ENCODE results near the gene GEMIN5.

Gene GEMIN5

DNA sequence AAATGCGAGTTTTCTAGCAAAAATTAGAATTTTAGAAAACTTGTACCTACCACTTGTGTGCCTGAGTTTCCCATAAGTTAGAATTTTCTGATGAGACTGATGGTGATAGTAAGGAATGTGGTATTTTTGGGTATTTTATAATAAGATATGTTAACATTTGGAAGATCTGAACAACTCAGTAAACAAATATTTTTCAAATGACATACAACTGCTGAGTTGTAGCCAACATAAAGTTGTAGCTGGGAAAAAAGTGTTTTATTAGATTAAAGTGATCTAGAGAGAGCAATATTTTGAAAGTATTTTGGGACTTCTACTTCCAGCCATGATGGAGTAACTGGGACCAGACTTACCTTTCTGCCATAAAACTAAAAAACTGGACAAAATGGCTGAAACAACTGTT lies 37.9 kb downstream of the GEMIN5 start:
- ChIA-PET POLR2A (no interaction called here), CTCF (interaction anchor here (1.2 kb wide), 1 partner anchor 9 kb away, joined by 3 read pairs; no protein-coding TSS in a partner anchor)
- TF ChIP-seq, protein P1, sequence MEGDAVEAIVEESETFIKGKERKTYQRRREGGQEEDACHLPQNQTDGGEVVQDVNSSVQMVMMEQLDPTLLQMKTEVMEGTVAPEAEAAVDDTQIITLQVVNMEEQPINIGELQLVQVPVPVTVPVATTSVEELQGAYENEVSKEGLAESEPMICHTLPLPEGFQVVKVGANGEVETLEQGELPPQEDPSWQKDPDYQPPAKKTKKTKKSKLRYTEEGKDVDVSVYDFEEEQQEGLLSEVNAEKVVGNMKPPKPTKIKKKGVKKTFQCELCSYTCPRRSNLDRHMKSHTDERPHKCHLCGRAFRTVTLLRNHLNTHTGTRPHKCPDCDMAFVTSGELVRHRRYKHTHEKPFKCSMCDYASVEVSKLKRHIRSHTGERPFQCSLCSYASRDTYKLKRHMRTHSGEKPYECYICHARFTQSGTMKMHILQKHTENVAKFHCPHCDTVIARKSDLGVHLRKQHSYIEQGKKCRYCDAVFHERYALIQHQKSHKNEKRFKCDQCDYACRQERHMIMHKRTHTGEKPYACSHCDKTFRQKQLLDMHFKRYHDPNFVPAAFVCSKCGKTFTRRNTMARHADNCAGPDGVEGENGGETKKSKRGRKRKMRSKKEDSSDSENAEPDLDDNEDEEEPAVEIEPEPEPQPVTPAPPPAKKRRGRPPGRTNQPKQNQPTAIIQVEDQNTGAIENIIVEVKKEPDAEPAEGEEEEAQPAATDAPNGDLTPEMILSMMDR (IDR thresholded peaks at IDR 0.05; ENCODE audit: control extremely low read depth, extremely low read depth, low read depth, missing control alignments): no peak
- DNase-seq (ENCODE audit: extremely low spot score): no peak

GRCh38 chr5:154899151-154899816 lies 38.7 kb downstream of the GEMIN5 start:
- CTCF ChIA-PET: interaction anchor here (1.2 kb wide), 1 partner anchor 9 kb away, joined by 3 read pairs; no protein-coding TSS in a partner anchor

GRCh38 chr5:154898210-154898609 lies 39.8 kb downstream of the GEMIN5 start:
- DNase-seq (ENCODE audit: extremely low spot score): no peak
- TF ChIP-seq, protein P1 (IDR thresholded peaks at IDR 0.05; ENCODE audit: control extremely low read depth, extremely low read depth, low read depth, missing control alignments): no peak
- ChIA-PET POLR2A (no interaction called here), CTCF (no interaction called here)

More at GRCh38 chr5:154899151-154899816, 38.7 kb downstream of the GEMIN5 start:
- TF ChIP-seq, protein P1 (IDR thresholded peaks at IDR 0.05; ENCODE audit: control extremely low read depth, extremely low read depth, low read depth, missing control alignments): no peak
- DNase-seq (ENCODE audit: extremely low spot score): no peak
- POLR2A ChIA-PET: no interaction called here

- TF ChIP-seq, protein P1 (IDR thresholded peaks at IDR 0.05; ENCODE audit: control extremely low read depth, extremely low read depth, low read depth, missing control alignments): no peak
- CTCF ChIA-PET: interaction anchor here (0.8 to 1.6 kb wide), 5 partner anchors 9 to 54 kb away, joined by 3 to 4 read pairs (median 3); no protein-coding TSS in a partner anchor
- DNase-seq (ENCODE audit: extremely low spot score): no peak
- POLR2A ChIA-PET: no interaction called here
Measured at GRCh38 chr5:154896562-154897165, 41.3 kb downstream of the GEMIN5 start.

DNA sequence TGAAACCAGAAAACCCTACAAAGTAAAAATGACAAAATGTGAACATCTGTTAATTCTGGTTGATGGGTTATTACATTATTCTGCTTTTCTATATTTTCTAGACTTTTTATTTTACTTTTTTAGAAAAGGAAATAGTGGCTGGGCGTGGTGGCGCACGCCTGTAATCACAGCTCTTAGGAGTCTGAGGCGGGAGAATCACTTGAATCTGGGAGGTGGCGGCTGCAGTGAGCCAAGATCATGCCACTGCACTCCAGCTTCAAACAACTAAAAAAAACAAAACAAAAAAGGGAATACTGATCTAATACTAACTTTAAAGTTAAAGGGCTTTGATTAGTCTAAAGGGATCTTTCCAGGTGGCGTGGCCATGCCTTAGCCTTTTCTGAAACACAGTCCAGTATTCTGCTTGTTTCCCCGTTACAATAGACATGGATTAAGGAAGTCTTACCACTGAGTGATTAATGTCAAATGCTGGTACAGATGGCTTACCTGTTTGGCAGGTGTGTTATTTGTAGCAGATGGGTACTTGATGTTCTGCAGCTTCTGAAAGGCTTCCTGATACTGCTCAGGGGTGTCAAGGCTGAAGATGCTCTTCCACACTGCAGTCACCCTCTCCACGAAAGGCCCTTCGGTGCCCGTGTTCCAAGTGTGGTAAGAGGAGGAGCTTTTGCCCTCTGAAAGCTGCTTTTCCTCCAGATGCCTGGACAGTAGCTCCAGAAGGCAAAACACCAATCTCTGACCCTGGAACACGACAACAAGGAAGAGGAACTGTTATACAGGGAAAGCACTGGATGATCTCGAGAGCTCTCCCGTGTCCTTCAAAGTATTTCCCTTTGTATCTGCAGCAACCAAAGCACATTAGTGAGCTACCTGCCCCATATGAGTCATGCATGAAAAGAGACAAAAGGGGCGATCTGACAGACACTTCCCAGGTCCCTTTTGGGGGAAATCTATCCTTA lies 42.1 kb downstream of the GEMIN5 start:
- POLR2A ChIA-PET: interaction anchor here (0.7 kb wide), 1 partner anchor 10 kb away, joined by 5 read pairs; no protein-coding TSS in a partner anchor
- CTCF ChIA-PET: interaction anchor here (0.8 to 1.6 kb wide), 5 partner anchors 8 to 53 kb away, joined by 3 to 4 read pairs (median 3); no protein-coding TSS in a partner anchor
- TF ChIP-seq, protein P1 (IDR thresholded peaks at IDR 0.05; ENCODE audit: control extremely low read depth, extremely low read depth, low read depth, missing control alignments): no peak
- no peak for DNase-seq (ENCODE audit: extremely low spot score)

DNA sequence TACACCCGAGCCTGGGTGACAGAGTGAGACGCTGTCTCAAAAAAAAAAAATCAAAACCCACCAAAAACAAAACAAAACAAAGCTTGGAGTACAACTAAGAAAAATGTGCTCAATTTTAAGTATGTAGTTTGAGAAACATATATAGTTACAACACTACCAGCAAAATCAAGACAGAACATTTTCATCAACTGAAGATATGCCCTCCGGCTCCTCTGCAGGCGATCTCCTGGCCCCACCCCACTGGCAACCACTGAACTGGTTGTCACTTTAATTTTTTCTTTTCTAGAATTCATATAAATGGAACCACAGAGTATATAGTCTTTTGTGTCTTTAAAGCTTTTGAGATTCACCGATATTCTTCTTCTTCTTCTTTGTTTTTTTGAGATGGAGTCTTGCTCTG lies 44.6 kb downstream of the GEMIN5 start:
- ChIA-PET CTCF (interaction anchor here (0.8 to 1.6 kb wide), 3 partner anchors 8 to 13 kb away, joined by 3 to 4 read pairs (median 3); no protein-coding TSS in a partner anchor), POLR2A (no interaction called here)
- TF ChIP-seq, protein P1 (IDR thresholded peaks at IDR 0.05; ENCODE audit: control extremely low read depth, extremely low read depth, low read depth, missing control alignments): no peak
- DNase-seq (ENCODE audit: extremely low spot score): no peak

All from GM10248 (cell line).